Mucosa of rectum (tissue), 2 donors: ENCODE results near the gene SLCO4A1.

Experiments
- H3K27ac ChIP-seq, 2 donors: one replicate each; pipeline ENCODE4 v1.7.0; 2013; ENCODE audit warnings: inconsistent platforms in 2 of 2, low read depth in 2 of 2, low read length in 2 of 2
- H3K27me3 ChIP-seq, 2 donors: one replicate each; pipeline ENCODE4 v1.7.0; 2013; ENCODE audit warnings: low read length in 2 of 2; ENCODE audit not compliant: control insufficient read depth in 2 of 2, insufficient read depth in 2 of 2
- H3K36me3 ChIP-seq, 2 donors: one replicate each; pipeline ENCODE4 v1.7.0; 2013; ENCODE audit warnings: low read length in 2 of 2; ENCODE audit not compliant: control insufficient read depth in 2 of 2, insufficient read depth in 2 of 2
- H3K4me1 ChIP-seq, 2 donors: one replicate each; pipeline ENCODE4 v1.7.0; 2013; ENCODE audit warnings: low read length in 2 of 2, mild to moderate bottlenecking in 1 of 2; ENCODE audit not compliant: control insufficient read depth in 2 of 2, insufficient read depth in 2 of 2
- H3K4me3 ChIP-seq, 2 donors: one replicate each; pipeline ENCODE4 v1.7.0; 2013; ENCODE audit warnings: low read length in 2 of 2
- H3K9ac ChIP-seq, 2 donors: one replicate each; pipeline ENCODE4 v1.7.0; 2013; ENCODE audit warnings: low read length in 2 of 2, low read depth in 1 of 2, mild to moderate bottlenecking in 1 of 2
- H3K9me3 ChIP-seq, 2 donors: one replicate each; pipeline ENCODE4 v1.7.0; 2013; ENCODE audit warnings: low read length in 2 of 2; ENCODE audit not compliant: control insufficient read depth in 2 of 2
- donor health status: healthy.
- donor health status: Normal muscosa, but diverticular disease.

Gene SLCO4A1

GRCh38 chr20:62606551-62607201, 35.6 kb upstream of the SLCO4A1 start:
- no peak overlapping the region for H3K4me3 ChIP-seq
- H3K27me3 ChIP-seq = peaks cover 7 to 24% of the 10 kb centered on the region in 2 donors
- no peak overlapping the region for H3K27ac ChIP-seq
- no peak overlapping the region for H3K9ac ChIP-seq
- H3K36me3 ChIP-seq = no peaks in the 10 kb centered on the region
- H3K4me1 ChIP-seq = peaks cover 14 to 21% of the 10 kb centered on the region in 2 donors
- no peaks in the 10 kb centered on the region for H3K9me3 ChIP-seq

DNA sequence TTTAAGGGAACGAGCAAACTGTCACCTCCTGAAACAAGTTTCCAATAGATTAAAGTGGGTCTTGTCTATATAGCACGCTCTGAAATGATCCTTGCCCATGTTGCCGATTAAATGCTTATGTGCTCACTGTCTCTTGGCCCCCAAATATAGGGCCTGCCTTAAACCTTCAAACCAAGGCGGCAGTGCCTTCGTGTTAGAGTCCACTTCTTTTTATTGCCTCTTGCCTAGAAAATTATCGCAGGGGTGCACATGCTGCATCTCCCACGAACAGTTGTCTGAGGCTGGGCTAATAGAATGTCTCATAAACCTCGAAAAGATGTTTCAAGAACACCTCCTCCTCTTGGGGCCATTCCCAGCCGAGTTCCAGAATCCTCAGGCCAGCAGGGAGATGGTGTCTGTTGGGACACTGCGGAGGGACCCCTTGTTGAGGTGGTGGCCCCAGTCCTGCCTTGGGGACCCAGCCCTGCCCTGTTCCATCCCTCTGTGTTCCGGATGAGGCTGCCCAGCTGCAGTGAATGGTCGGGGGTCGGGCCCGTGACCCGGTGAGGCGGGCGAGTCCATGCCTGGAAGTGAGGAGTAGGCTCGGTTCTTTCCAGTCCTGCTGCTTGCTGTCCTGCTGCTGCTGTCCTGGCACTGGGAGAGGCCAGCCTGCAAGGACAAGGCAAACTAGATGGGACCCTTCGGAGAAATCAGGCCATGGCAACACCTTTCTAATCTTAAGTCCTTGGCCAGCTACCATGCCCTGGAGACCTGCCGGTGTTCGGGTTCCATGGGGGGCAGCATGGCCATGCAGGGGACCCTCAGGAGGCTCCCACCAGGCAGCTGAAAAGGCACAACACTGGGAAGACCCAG, 34.7 kb upstream of the SLCO4A1 start:
- no peaks in the 10 kb centered on the region for H3K9me3 ChIP-seq
- H3K27me3 ChIP-seq = peaks cover under 1 to 17% of the 10 kb centered on the region in 2 donors
- no peak overlapping the region for H3K27ac ChIP-seq
- no peak overlapping the region for H3K4me3 ChIP-seq
- H3K36me3 ChIP-seq = no peaks in the 10 kb centered on the region
- peaks cover 12 to 21% of the 10 kb centered on the region in 2 donors for H3K4me1 ChIP-seq
- no peak overlapping the region for H3K9ac ChIP-seq

DNA sequence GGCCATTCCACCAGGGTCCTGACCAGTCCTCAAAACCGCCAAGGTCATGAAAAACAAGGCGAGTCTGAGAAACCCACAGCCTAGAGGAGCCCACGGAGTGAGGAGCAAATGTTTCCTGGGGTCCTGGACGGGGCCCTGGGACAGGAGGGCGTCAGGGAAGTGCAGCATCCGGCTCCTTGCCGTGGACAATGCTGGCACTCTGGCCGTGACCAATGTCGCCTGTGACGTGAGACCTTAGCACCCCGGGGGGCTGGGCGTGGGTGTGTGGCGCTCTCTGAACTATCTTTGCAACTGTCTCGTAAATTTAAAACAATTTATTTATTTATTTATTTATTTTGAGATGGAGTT, 34.1 kb upstream of the SLCO4A1 start:
- Histone ChIP-seq H3K27ac (no peak overlapping the region), H3K4me3 (no peak overlapping the region), H3K9ac (no peak overlapping the region), H3K4me1 (peaks cover 7 to 16% of the 10 kb centered on the region in 2 donors), H3K27me3 (peaks cover 0 to 14% of the 10 kb centered on the region in 2 donors), H3K36me3 (no peaks in the 10 kb centered on the region), H3K9me3 (no peaks in the 10 kb centered on the region)

DNA sequence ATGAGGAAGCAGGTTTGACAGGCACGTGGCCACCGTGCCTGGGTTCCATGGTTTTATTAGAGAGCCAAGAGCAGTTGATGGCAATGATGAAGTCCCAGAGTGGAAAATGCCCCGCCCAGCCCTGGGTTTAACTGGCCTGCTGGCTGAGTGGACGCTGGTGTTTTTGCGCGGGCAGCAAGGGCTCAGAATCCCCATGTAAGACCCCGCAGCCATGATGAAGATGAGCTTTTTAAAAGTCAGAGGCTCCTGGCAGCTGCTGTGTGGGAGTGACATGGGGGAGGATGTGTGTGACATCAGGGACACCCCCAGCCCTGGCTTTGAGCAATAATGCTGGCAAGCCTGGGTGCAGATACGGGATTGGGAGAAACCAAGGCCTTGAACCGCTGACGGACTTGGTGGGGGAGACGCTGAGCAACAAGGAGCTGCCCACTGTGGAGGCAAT, 33.0 kb upstream of the SLCO4A1 start:
- peaks cover 4 to 13% of the 10 kb centered on the region in 2 donors for H3K4me1 ChIP-seq
- H3K9me3 ChIP-seq = no peaks in the 10 kb centered on the region
- H3K9ac ChIP-seq = no peak overlapping the region
- no peak overlapping the region for H3K27ac ChIP-seq
- H3K4me3 ChIP-seq = no peak overlapping the region
- H3K27me3 ChIP-seq = peaks cover 0 to 12% of the 10 kb centered on the region in 2 donors
- no peaks in the 10 kb centered on the region for H3K36me3 ChIP-seq

- Histone ChIP-seq H3K27ac (no peak overlapping the region), H3K27me3 (peaks cover 0 to 11% of the 10 kb centered on the region in 2 donors), H3K9ac (no peak overlapping the region), H3K4me3 (no peak overlapping the region), H3K4me1 (peaks cover 4 to 13% of the 10 kb centered on the region in 2 donors), H3K9me3 (no peaks in the 10 kb centered on the region), H3K36me3 (no peaks in the 10 kb centered on the region)
These were observed 32.2 kb upstream of the SLCO4A1 start for GRCh38 chr20:62609811-62610757.

DNA sequence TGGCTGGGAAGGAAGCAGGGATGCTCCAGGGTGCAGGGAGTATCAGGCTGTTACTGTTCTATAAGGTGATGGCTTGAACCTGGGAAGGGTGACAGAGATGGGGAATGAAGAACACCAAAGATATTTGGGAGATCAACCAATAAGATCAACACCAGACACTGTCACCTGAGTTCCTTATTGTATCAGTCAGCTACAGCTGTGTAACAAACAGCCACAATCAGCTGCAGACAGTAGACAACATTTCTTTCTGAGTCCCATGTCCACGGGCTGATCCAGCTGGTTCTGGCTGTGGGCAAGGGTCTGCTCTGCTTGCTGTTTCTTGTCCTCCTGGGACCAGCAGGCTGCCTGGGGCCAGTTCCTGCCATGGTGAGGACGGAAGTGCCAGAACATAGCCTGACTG, 31.3 kb upstream of the SLCO4A1 start:
- Histone ChIP-seq H3K27me3 (peaks cover 0 to 10% of the 10 kb centered on the region in 2 donors), H3K4me3 (no peak overlapping the region), H3K9ac (no peak overlapping the region), H3K36me3 (no peaks in the 10 kb centered on the region), H3K27ac (no peak overlapping the region), H3K9me3 (no peaks in the 10 kb centered on the region), H3K4me1 (peaks cover 0 to 6% of the 10 kb centered on the region in 2 donors)

- Histone ChIP-seq H3K36me3 (no peaks in the 10 kb centered on the region), H3K4me3 (no peak overlapping the region), H3K27me3 (peaks cover 0 to 8% of the 10 kb centered on the region in 2 donors), H3K9ac (no peak overlapping the region), H3K4me1 (no peaks in the 10 kb centered on the region), H3K27ac (no peak overlapping the region), H3K9me3 (no peaks in the 10 kb centered on the region)
These were observed 30.5 kb upstream of the SLCO4A1 start for GRCh38 chr20:62611819-62612218.

GRCh38 chr20:62614085-62614960, 28.0 kb upstream of the SLCO4A1 start:
- Histone ChIP-seq H3K4me1 (no peaks in the 10 kb centered on the region), H3K9me3 (no peaks in the 10 kb centered on the region), H3K9ac (no peak overlapping the region), H3K27me3 (peaks cover 0 to 5% of the 10 kb centered on the region in 2 donors), H3K27ac (no peak overlapping the region), H3K36me3 (no peaks in the 10 kb centered on the region), H3K4me3 (no peak overlapping the region)

GRCh38 chr20:62614961-62615680, 27.2 kb upstream of the SLCO4A1 start:
- Histone ChIP-seq H3K9me3 (no peaks in the 10 kb centered on the region), H3K36me3 (no peaks in the 10 kb centered on the region), H3K4me3 (no peak overlapping the region), H3K4me1 (no peaks in the 10 kb centered on the region), H3K27ac (no peak overlapping the region), H3K27me3 (peaks cover 0 to 5% of the 10 kb centered on the region in 2 donors), H3K9ac (no peak overlapping the region)
